GM21529 (cell line): ENCODE results near the gene WWOX.
"Not testable (repeated sequence)": the region's sequence is repeated elsewhere in the genome, so short reads cannot be mapped to it uniquely, and the experiment has no call there.

ENCODE experiments used
- ATAC-seq: cut with Tn5 transposase; IDR thresholded peaks from one replicate; pipeline ENCODE4 v1.9.1; 2021; ENCODE audit not compliant: unreplicated experiment

Gene WWOX

GRCh38 chr16:78099271-78100111, at the start of gene WWOX:
Gene WWOX (plus strand): TSS chr16:78099654.
- peak; percentile 95 for ATAC-seq

GRCh38 chr16:78050734-78051400, 48.6 kb upstream of the WWOX start:
- no peak for ATAC-seq

DNA sequence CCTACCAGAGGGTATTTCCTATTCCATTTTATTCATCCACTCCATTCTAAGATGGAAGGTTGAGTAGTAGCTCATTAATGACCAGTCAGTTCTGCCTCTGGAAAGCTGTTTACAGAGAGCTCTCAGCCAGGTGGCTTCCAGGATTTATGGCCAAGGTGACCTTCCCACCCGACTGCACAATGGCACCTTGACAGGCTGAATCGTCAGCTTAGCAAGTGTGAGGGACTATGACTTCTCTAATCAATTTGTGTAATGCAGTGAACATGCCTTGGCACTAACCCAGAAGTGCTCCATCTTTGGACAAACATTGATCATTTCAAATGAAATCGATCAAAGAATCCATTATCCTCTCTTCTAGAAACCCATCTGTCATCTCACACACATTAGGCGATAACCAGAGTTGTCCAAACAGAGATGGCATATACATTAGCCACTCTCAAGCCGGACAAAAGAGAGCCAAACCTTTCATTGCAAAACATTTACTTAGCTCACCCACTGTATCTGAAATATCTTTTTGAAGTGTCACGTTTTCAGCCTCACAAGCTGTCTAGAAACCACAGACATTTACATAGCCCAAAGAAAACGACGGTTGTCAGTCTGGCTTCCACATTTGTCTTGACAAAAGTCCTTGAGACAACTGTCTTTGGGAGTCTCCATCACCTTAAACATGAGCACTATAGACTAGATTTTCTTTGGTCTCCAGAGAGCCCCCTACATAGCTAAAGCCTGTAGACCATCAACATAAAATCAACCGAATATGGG, 41.5 kb upstream of the WWOX start:
- no peak for ATAC-seq

- not testable (repeated sequence) for ATAC-seq
These were observed 39.6 kb upstream of the WWOX start for GRCh38 chr16:78059806-78060205.

- no peak for ATAC-seq
These were observed 39.2 kb upstream of the WWOX start for GRCh38 chr16:78060295-78060694.

DNA sequence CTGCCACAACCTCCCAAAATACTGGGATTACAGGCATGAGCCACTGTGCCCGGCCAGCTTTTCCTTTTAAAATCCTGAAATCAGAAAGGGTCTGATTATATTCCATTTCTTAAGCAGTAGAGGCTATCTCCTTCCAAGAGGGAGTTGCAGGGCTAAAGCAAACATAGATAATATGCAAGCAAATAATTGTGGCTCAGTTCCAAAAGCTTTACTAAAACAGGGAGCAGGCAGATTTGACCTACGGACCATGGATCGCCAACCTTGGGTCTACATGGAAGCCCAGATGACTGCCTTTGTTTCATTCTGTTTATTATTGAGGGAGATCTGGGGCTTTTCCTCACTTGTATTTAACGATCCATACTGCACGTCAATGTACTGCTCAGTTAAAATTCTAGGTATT, 38.6 kb upstream of the WWOX start:
- no peak for ATAC-seq

DNA sequence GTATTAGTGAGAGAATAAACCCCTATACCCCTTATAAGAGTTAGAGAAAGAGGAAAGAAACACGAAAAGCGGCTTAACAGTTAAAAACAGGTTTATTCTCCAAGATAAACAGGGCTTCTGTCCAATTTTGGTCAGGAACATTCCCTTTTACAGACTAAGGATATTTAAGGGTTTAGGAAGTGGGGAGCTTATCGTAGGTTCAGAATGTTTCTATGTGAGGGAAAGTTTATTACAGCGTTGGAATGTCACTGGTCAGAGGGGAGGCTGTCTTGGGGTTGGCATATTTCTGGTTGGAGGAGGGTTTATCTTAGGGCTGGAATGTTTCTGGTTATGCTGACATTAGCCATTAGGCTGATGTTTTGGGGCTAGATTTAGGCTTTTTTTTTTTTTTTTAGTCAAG, 34.1 kb upstream of the WWOX start:
- ATAC-seq: no peak

- no peak for ATAC-seq
These were observed 29.5 kb upstream of the WWOX start for GRCh38 chr16:78069913-78070312.

DNA sequence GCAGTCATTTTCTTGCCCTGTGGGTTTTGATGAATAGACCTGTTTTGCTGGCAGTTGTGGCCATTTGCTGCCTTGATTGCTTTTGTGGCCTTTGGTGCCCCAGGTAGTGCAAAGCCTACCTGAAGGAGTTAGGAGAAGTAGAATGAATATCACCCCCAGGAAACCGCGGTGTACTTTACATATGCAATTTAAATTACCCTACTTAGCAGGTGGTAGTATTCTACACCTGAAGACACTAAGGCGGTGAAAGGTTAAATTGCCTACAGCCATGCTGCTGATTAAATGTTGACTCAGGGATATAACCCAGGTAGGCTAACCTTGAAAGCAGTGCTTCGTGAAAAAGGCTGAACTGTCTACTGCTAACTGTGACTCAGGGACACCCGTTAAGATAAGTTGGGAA, 27.2 kb upstream of the WWOX start:
- no peak for ATAC-seq

GRCh38 chr16:78075800-78076199, 23.7 kb upstream of the WWOX start:
- no peak for ATAC-seq

DNA sequence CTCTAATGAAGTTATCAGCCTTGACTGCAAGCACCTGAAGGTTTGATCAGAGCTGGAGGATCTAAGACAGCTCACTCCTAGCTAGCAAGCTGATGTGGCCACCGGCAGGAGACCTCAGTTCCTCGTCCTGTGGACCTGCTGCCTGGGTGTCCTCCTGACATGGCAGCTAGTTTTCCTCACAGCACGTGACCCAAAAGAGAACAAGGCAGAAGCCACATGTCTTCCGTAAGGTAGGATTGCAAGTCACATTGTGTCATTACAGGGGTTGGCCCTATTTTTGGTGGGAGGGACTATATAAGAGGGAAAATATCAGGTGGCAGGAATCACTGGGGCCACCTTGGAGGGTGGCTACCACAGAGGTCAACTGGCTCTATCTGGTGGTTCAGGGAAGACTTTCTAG, 18.1 kb upstream of the WWOX start:
- ATAC-seq: no peak

DNA sequence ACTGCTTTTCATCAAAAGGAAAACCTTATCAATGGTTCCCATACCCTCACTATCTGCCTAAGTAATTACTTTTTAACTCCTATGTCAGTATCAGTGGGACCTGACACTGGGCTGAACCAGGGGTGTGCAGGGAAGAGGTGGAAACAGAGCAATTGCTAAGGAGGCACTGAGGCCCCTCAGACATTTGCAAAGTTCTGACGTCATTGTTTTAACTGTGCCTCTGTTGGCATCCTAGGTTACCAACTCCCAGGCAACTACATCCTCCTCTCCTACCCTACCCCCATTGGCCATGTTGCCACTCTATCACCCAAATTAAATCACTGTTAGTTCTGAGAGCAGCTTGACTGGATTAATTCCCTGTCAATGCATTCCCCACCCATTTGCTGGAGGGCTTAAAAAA, 8.0 kb upstream of the WWOX start:
- ATAC-seq: no peak

- ATAC-seq: no peak
These were observed 6.7 kb upstream of the WWOX start for GRCh38 chr16:78092758-78093157.

DNA sequence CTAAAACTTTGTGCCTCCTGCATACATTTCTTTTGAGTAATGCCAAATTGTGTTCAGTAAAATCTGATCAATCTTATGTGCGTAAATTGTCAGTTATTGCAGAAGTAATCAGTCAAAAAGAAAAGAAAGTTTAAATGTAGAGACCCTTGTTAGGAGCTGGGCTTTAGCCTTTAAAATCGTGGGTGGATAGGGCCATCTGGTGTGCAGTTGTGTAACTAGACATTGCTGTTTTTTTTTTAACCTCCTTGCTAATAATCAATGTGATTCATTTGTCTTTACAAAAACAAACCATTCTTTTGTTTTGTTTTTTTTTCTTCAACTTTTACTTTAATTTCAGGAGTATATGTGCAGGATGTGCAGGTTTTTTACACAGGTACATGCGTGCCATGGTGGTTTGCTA, 5.3 kb upstream of the WWOX start:
- no peak for ATAC-seq

DNA sequence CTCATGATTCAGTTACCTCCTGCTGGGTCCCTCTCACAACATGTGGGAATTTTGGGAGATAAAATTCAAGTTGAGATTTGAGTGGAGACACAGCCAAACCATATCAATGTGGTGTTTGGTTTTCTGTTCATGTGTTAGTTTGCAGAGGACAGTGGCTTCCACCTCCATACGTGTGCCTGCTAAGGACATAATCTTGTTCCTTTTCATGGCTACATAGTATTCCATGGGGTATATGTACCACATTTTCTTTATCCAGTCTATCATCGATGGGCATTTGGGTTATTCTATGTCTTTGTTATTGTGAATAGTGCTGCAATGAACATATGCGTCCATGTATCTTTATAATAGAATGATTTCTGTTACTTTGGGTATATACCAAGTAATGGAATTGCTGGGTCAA, 4.5 kb upstream of the WWOX start:
- no peak for ATAC-seq

DNA sequence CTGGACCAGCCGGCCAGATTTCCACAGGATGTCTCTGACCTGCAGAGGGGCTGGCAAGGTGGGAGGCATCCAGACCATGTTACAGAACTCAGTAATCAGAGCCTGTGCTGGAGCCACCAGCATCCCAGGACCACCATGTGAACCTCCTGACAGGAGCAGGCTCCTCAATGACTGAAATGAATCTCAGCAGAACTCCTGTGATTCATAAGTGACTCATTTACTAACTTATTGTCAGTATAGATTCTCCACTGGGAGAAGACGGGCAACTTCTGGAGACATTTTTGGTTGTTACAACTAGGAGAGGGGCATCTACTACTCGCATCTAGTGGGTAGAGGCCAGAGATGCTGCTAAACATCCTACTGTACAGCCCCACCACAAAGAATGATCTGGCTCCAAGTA, 3.1 kb upstream of the WWOX start:
- ATAC-seq: no peak

DNA sequence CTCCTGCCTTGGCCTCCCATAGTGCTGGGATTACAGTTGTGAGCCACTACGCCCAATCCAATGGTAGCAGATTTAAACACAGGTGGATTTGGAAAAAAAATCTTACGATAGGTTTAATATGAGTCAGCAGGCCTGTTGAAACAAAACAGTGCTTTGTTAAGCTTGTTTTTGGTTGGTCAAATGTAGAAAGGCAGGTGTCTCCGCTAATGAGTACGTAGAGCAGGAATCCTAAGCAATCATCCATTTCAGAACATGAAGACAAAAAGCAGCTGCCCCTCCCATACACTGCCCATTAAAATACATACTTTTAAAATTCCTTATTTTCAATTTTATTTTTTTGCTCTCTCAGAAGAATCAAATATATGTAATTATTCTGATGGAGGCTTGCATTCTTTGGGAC, 1.9 kb upstream of the WWOX start:
- no peak for ATAC-seq

GRCh38 chr16:78098087-78098486, 1.4 kb upstream of the WWOX start:
- ATAC-seq: no peak

DNA sequence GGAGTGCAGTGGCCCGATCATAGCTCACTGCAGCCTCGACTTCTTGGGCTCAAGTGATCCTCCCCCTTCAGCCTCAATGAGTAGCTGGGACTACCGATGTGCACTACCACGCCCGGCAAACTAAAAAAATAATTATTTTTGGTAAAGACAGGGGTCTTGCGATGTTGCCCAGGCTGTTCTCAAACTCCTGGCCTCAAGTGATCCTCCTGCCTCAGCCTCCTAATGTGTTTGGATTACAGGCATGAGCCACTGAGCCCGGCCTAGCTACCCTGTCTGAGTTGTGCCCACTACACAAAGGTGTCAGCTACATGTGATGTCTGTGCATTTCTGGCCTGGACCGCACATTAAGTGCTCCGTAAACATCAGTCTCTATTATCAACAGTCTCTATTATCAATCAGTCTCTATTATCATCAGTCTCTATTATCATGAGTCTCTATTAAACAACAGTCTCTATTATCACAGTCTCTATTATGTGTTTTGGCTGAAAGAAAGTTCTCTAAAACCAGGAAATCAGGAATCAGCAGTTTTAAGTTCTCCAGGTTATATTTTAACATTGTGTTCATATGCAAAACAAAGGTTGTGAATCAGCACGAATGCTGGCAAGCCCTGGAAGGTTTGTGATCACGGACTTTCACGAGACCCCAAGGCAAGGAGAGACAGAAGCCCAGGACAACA, 721 bp upstream of the WWOX start:
- no peak for ATAC-seq

GRCh38 chr16:78100112-78100467, 636 bp downstream of the WWOX start:
- ATAC-seq: peak; percentile 38

DNA sequence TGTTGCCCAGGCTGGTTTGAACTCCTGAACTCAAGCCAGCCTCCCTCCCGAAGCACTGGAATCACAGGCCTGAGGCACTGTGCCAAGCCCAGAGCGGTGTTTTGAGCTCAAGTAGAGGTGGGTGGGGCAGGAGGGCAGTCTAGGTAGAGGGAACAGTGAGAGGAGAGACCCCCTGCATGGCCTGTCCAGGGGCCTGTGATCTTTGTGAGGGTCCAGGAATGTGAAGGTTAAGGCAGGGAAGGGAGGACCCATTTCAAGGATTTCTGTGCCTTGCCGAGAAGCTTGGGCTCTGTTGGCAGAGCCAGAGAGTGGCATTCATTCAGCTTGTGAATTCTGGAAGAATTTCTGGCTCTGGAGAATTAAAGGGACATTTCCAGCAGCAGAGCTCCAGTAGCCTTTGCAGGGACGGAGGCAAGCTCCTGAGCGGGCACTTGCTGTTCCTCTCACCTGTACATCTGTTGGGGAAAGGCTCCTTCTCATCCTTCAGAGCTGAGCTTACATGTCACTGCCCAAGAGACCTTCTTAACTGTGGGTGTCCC, 2.7 kb downstream of the WWOX start:
- no peak for ATAC-seq
